GM21825 (cell line): ENCODE results near the gene PROC.

Source experiments
- ATAC-seq: cut with Tn5 transposase; IDR thresholded peaks from one replicate; pipeline ENCODE4 v1.9.1; 2021; ENCODE audit warnings: mild to moderate bottlenecking, moderate library complexity; ENCODE audit not compliant: unreplicated experiment

The PROC gene

GRCh38 chr2:127453392-127454171 lies 35.4 kb downstream of the PROC start:
- no peak for ATAC-seq

GRCh38 chr2:127454595-127455565 lies 36.7 kb downstream of the PROC start:
- ATAC-seq: no peak

GRCh38 chr2:127455566-127456493 lies 37.6 kb downstream of the PROC start:
- no peak for ATAC-seq

- ATAC-seq: no peak
Observed at GRCh38 chr2:127456960-127457359, 38.7 kb downstream of the PROC start.

- ATAC-seq: no peak
Observed at GRCh38 chr2:127462461-127462860, 44.2 kb downstream of the PROC start.

GRCh38 chr2:127463155-127463991 lies 45.1 kb downstream of the PROC start:
- no peak for ATAC-seq

GRCh38 chr2:127464470-127465257 lies 46.4 kb downstream of the PROC start:
- ATAC-seq: no peak

GRCh38 chr2:127465258-127465657 lies 47.0 kb downstream of the PROC start:
- ATAC-seq: no peak

GRCh38 chr2:127469051-127469450 lies 50.8 kb downstream of the PROC start:
- ATAC-seq: no peak

- ATAC-seq: no peak
Observed at GRCh38 chr2:127469974-127470373, 51.7 kb downstream of the PROC start.

- no peak for ATAC-seq
Observed at GRCh38 chr2:127471286-127471988, 53.2 kb downstream of the PROC start.

- ATAC-seq: no peak
Observed at GRCh38 chr2:127472268-127472667, 54.0 kb downstream of the PROC start.

GRCh38 chr2:127475788-127476187 lies 57.6 kb downstream of the PROC start:
- no peak for ATAC-seq
